ENCODE results near the gene MSH2. TPM values are rescaled to one million over a fixed set of nuclear protein-coding genes. Genes with fewer than 3 reads are reported as not detected.
A peak's percentile ranks its signal among the peaks of the same experiment; 100 is the strongest.

MSH2 gene
- total and polyA plus RNA-seq, 2 donors (not counting 1 experiment from before 2014, with no cell fraction given) = 15.4 to 19.7 TPM

- H2AFZ ChIP-seq (ENCODE audit: low read length) = no peak overlapping the region
- no peak overlapping the region for H3K9ac ChIP-seq (ENCODE audit: insufficient read depth, low read length)
- no peaks in the 10 kb centered on the region for H3K36me3 ChIP-seq (ENCODE audit: control insufficient read depth, insufficient read depth, low read length)
- no peak for TF ChIP-seq EZH2 (IDR thresholded peaks at IDR 0.05; ENCODE audit: low read length, missing control alignments)
- no peaks in the 10 kb centered on the region for H3K9me3 ChIP-seq (ENCODE audit: control insufficient read depth, insufficient read depth, low read depth, low read length)
- H3K27me3 ChIP-seq (ENCODE audit: control insufficient read depth, insufficient read depth, low read length) = no peaks in the 10 kb centered on the region
- H3K4me2 ChIP-seq (ENCODE audit: extremely low read depth, insufficient read depth, low read length) = no peak overlapping the region
- peaks cover 2% of the 10 kb centered on the region for H3K4me1 ChIP-seq (ENCODE audit: control insufficient read depth, extremely low read depth, insufficient read depth, low read length)
- H4K20me1 ChIP-seq (ENCODE audit: control insufficient read depth, extremely low read depth, insufficient read depth, low read length) = no peaks in the 10 kb centered on the region
- no peak overlapping the region for H3K27ac ChIP-seq (ENCODE audit: insufficient read depth, low read length)
- no peaks in the 10 kb centered on the region for H3K79me2 ChIP-seq (ENCODE audit: control insufficient read depth, insufficient read depth, low read length)
- peak; percentile 3 to 58 for DNase-seq (ENCODE audit: low read depth in 2 of 2)
- H3K4me3 ChIP-seq (replicated peaks in 1 of 4; ENCODE audit: control extremely low read depth in 1 of 4, insufficient read depth in 1 of 4, low read depth in 3 of 4, low read length in 4 of 4) = no peak overlapping the region
Measured at GRCh38 chr2:47485751-47486300, 82.9 kb downstream of the MSH2 start.

DNA sequence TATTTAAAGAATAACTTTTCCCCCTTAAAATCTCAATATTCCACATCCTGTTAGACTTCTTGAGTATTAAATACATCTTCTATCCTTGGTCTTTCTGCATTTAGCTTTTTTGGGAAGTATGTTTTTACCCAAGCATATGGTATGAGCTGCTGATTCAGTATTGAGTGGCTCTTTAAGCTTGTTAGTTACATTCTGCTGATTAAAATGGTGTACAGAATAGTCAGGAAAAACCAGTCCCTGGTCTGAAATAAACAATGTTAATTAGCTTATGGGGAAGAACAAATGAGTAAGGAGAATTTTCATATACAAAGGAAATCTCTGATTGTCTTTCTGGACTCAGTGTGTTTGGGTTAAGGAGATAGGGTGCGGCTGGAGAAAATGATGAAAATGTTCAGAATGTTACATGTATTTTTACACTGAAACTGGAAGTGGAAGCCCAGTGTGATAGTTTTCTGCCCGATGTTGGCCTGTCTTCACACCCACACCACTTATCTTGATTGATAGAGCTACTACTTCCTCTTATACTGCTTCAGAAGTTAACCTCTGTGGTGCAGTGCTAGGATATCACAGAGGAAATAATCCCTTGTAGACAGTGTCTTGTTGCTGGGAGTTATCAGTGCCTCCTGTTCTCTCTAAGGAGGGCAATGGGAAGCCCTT lies 84.0 kb downstream of the MSH2 start:
- H3K27me3 ChIP-seq (ENCODE audit: control insufficient read depth, insufficient read depth, low read length) = no peaks in the 10 kb centered on the region
- no peak overlapping the region for H3K4me2 ChIP-seq (ENCODE audit: extremely low read depth, insufficient read depth, low read length)
- no peak overlapping the region for H2AFZ ChIP-seq (ENCODE audit: low read length)
- H4K20me1 ChIP-seq (ENCODE audit: control insufficient read depth, extremely low read depth, insufficient read depth, low read length) = no peaks in the 10 kb centered on the region
- H3K4me3 ChIP-seq (replicated peaks in 1 of 4; ENCODE audit: control extremely low read depth in 1 of 4, insufficient read depth in 1 of 4, low read depth in 3 of 4, low read length in 4 of 4) = no peak overlapping the region
- H3K79me2 ChIP-seq (ENCODE audit: control insufficient read depth, insufficient read depth, low read length) = no peaks in the 10 kb centered on the region
- H3K9ac ChIP-seq (ENCODE audit: insufficient read depth, low read length) = no peak overlapping the region
- no peaks in the 10 kb centered on the region for H3K9me3 ChIP-seq (ENCODE audit: control insufficient read depth, insufficient read depth, low read depth, low read length)
- peaks cover 2% of the 10 kb centered on the region for H3K4me1 ChIP-seq (ENCODE audit: control insufficient read depth, extremely low read depth, insufficient read depth, low read length)
- H3K27ac ChIP-seq (ENCODE audit: insufficient read depth, low read length) = no peak overlapping the region
- peak in 1 of 2 donors; percentile 7 for DNase-seq (ENCODE audit: low read depth in 2 of 2)
- no peaks in the 10 kb centered on the region for H3K36me3 ChIP-seq (ENCODE audit: control insufficient read depth, insufficient read depth, low read length)
- TF ChIP-seq CTCF (conservative IDR thresholded peaks at IDR 0.05 in 1 of 2, IDR thresholded peaks at IDR 0.05 in 1 of 2; ENCODE audit: low read depth in 1 of 2, low read length in 2 of 2) (no peak), EZH2 (IDR thresholded peaks at IDR 0.05; ENCODE audit: low read length, missing control alignments) (no peak)

- H3K4me3 ChIP-seq (replicated peaks in 1 of 4; ENCODE audit: control extremely low read depth in 1 of 4, insufficient read depth in 1 of 4, low read depth in 3 of 4, low read length in 4 of 4) = no peak overlapping the region
- H2AFZ ChIP-seq (ENCODE audit: low read length) = no peak overlapping the region
- DNase-seq (ENCODE audit: low read depth in 2 of 2) = no peak
- H3K9me3 ChIP-seq (ENCODE audit: control insufficient read depth, insufficient read depth, low read depth, low read length) = no peaks in the 10 kb centered on the region
- TF ChIP-seq EZH2 (IDR thresholded peaks at IDR 0.05; ENCODE audit: low read length, missing control alignments) (no peak), CTCF (conservative IDR thresholded peaks at IDR 0.05 in 1 of 2, IDR thresholded peaks at IDR 0.05 in 1 of 2; ENCODE audit: low read depth in 1 of 2, low read length in 2 of 2) (no peak)
- no peaks in the 10 kb centered on the region for H4K20me1 ChIP-seq (ENCODE audit: control insufficient read depth, extremely low read depth, insufficient read depth, low read length)
- H3K36me3 ChIP-seq (ENCODE audit: control insufficient read depth, insufficient read depth, low read length) = no peaks in the 10 kb centered on the region
- peaks cover 2% of the 10 kb centered on the region for H3K4me1 ChIP-seq (ENCODE audit: control insufficient read depth, extremely low read depth, insufficient read depth, low read length)
- no peaks in the 10 kb centered on the region for H3K79me2 ChIP-seq (ENCODE audit: control insufficient read depth, insufficient read depth, low read length)
- H3K27me3 ChIP-seq (ENCODE audit: control insufficient read depth, insufficient read depth, low read length) = no peaks in the 10 kb centered on the region
- H3K27ac ChIP-seq (ENCODE audit: insufficient read depth, low read length) = no peak overlapping the region
- no peak overlapping the region for H3K4me2 ChIP-seq (ENCODE audit: extremely low read depth, insufficient read depth, low read length)
- no peak overlapping the region for H3K9ac ChIP-seq (ENCODE audit: insufficient read depth, low read length)
Measured at GRCh38 chr2:47487498-47487875, 84.5 kb downstream of the MSH2 start.
